Mesenchymal stem cell (in vitro differentiated cells and primary cell): ENCODE measurements around the gene ATP10D.

ENCODE experiments used
- DNase-seq: peaks from one replicate; pipeline ENCODE4 v3.0.0-alpha.2; 2013
- H2AFZ ChIP-seq: one replicate; pipeline ENCODE4 v1.6.1; 2013; ENCODE audit warnings: low read depth, mild to moderate bottlenecking, control low read depth, inconsistent platforms, low read length, moderate library complexity
- H2AK5ac ChIP-seq: 2 replicates; pipeline ENCODE4 v1.6.1; 2013; ENCODE audit warnings: low read length, moderate library complexity, mild to moderate bottlenecking, inconsistent platforms; ENCODE audit not compliant: severe bottlenecking
- H2BK120ac ChIP-seq: one replicate; pipeline ENCODE4 v1.6.1; 2013; ENCODE audit warnings: low read depth, mild to moderate bottlenecking, inconsistent platforms, low read length, moderate library complexity
- H2BK12ac ChIP-seq, 2 experiments: one replicate each; pipeline ENCODE4 v1.6.1; 2013; ENCODE audit warnings: inconsistent platforms in 2 of 2, low read length in 2 of 2, mild to moderate bottlenecking in 2 of 2, moderate library complexity in 2 of 2, control low read depth in 1 of 2
- H2BK15ac ChIP-seq: one replicate; pipeline ENCODE4 v1.6.1; 2013; ENCODE audit warnings: mild to moderate bottlenecking, low read depth, inconsistent platforms; ENCODE audit not compliant: poor library complexity, severe bottlenecking
- H2BK5ac ChIP-seq: 2 replicates; pipeline ENCODE4 v1.6.1; 2013; ENCODE audit warnings: low read depth, mild to moderate bottlenecking, low read length, control low read depth, inconsistent platforms; ENCODE audit not compliant: poor library complexity, severe bottlenecking
- H3K14ac ChIP-seq, 2 experiments: one replicate each; pipeline ENCODE4 v1.6.1; 2013; ENCODE audit warnings: inconsistent platforms in 2 of 2, low read length in 2 of 2, control low read depth in 1 of 2, mild to moderate bottlenecking in 1 of 2, moderate library complexity in 1 of 2
- H3K18ac ChIP-seq, 2 experiments: one replicate each; pipeline ENCODE4 v1.6.1; 2013; ENCODE audit warnings: inconsistent platforms in 2 of 2, low read length in 2 of 2, control low read depth in 1 of 2, low read depth in 1 of 2, mild to moderate bottlenecking in 1 of 2
- H3K23ac ChIP-seq, 2 experiments: one replicate each; pipeline ENCODE4 v1.6.1; 2013; ENCODE audit warnings: inconsistent platforms in 2 of 2, low read length in 2 of 2, mild to moderate bottlenecking in 2 of 2, moderate library complexity in 2 of 2, control low read depth in 1 of 2
- H3K27ac ChIP-seq: 2 replicates; pipeline ENCODE4 v1.5.1; 2013; ENCODE audit warnings: mild to moderate bottlenecking, moderate library complexity, low read length, control low read depth, inconsistent platforms; ENCODE audit not compliant: poor library complexity, severe bottlenecking
- H3K27me3 ChIP-seq, 2 experiments: 2 replicates each; pipeline versions ENCODE4 v1.6.1 to v1.7.0; 2013; ENCODE audit warnings: low read length in 2 of 2, mild to moderate bottlenecking in 2 of 2, moderate library complexity in 2 of 2, control low read depth in 1 of 2, inconsistent platforms in 1 of 2; ENCODE audit not compliant: control insufficient read depth in 1 of 2, insufficient read depth in 1 of 2
- H3K36me3 ChIP-seq, 2 experiments: 2 replicates each; pipeline versions ENCODE4 v1.6.1 to v1.7.0; 2013; ENCODE audit warnings: low read length in 2 of 2, control low read depth in 1 of 2, inconsistent platforms in 1 of 2, low read depth in 1 of 2, mild to moderate bottlenecking in 1 of 2; ENCODE audit not compliant: insufficient read depth in 2 of 2, control insufficient read depth in 1 of 2
- H3K4ac ChIP-seq, 2 experiments: one replicate each; pipeline ENCODE4 v1.6.1; 2013; ENCODE audit warnings: inconsistent platforms in 2 of 2, low read length in 2 of 2, mild to moderate bottlenecking in 2 of 2, moderate library complexity in 2 of 2, control low read depth in 1 of 2, low read depth in 1 of 2
- H3K4me1 ChIP-seq: 2 replicates; pipeline ENCODE4 v1.6.1; 2013; ENCODE audit warnings: low read depth, low read length, control low read depth; ENCODE audit not compliant: control insufficient read depth, insufficient read depth
- H3K4me2 ChIP-seq: 2 replicates; pipeline ENCODE4 v1.6.1; 2013; ENCODE audit warnings: low read length, mild to moderate bottlenecking, inconsistent platforms; ENCODE audit not compliant: poor library complexity, severe bottlenecking
- H3K4me3 ChIP-seq, 2 experiments: 2 replicates each; pipeline versions ENCODE4 v1.5.1 to v1.7.0; 2013; ENCODE audit warnings: low read length in 2 of 2, mild to moderate bottlenecking in 2 of 2, control low read depth in 1 of 2, low read depth in 1 of 2; ENCODE audit not compliant: insufficient read depth in 1 of 2
- H3K79me1 ChIP-seq: replicated peaks from 2 replicates; pipeline ENCODE4 v1.6.1; 2013; ENCODE audit warnings: mild to moderate bottlenecking, control low read depth, low read length, inconsistent platforms; ENCODE audit not compliant: poor library complexity, severe bottlenecking
- H3K9ac ChIP-seq: 2 replicates; pipeline ENCODE4 v1.7.0; 2013; ENCODE audit warnings: mild to moderate bottlenecking, low read length, moderate library complexity
- H3K9me3 ChIP-seq: 2 replicates; pipeline ENCODE4 v1.7.0; 2013; ENCODE audit warnings: mild to moderate bottlenecking, low read length; ENCODE audit not compliant: control insufficient read depth
- H4K8ac ChIP-seq: one replicate; pipeline ENCODE4 v1.6.1; 2013; ENCODE audit warnings: inconsistent platforms, mild to moderate bottlenecking, low read length, moderate library complexity
- H4K91ac ChIP-seq: one replicate; pipeline ENCODE4 v1.6.1; 2013; ENCODE audit warnings: mild to moderate bottlenecking, low read length, inconsistent platforms
- WGBS: methylation state at CpG from one replicate; pipeline ENCODE4 v1.1.7; 2013; ENCODE audit warnings: mixed read lengths; 5-methylcytosine and 5-hydroxymethylcytosine counted together

The ATP10D gene

GRCh38 chr4:47468706-47469365 lies 16.2 kb upstream of the ATP10D start:
- Histone ChIP-seq H3K27me3 (no peaks in the 10 kb centered on the region), H3K18ac (no peak overlapping the region), H4K91ac (no peak overlapping the region), H3K36me3 (no peaks in the 10 kb centered on the region), H2AK5ac (no peak overlapping the region), H3K9ac (no peak overlapping the region), H3K27ac (no peak overlapping the region), H2BK15ac (no peak overlapping the region), H3K4me1 (no peaks in the 10 kb centered on the region), H3K79me1 (no peaks in the 10 kb centered on the region), H3K23ac (no peak overlapping the region), H2BK5ac (no peak overlapping the region), H3K4ac (no peak overlapping the region), H3K9me3 (no peaks in the 10 kb centered on the region), H2AFZ (no peak overlapping the region), H2BK120ac (no peak overlapping the region), H3K4me3 (no peak overlapping the region), H4K8ac (no peak overlapping the region), H3K14ac (no peak overlapping the region), H2BK12ac (no peak overlapping the region), H3K4me2 (no peak overlapping the region)
- peak; percentile 26 for DNase-seq
- WGBS, result 93% methylated on average over 3 of the region's 6 CpGs

- Histone ChIP-seq H3K4me1 (no peaks in the 10 kb centered on the region), H3K4me2 (no peak overlapping the region), H3K18ac (no peak overlapping the region)
Observed at GRCh38 chr4:47469951-47470350, 15.1 kb upstream of the ATP10D start.

GRCh38 chr4:47471064-47471463 lies 14.0 kb upstream of the ATP10D start:
- Histone ChIP-seq H3K14ac (no peak overlapping the region), H3K4me2 (no peak overlapping the region), H4K8ac (no peak overlapping the region), H4K91ac (no peak overlapping the region), H3K27me3 (no peaks in the 10 kb centered on the region), H2BK12ac (no peak overlapping the region), H2AK5ac (no peak overlapping the region), H2AFZ (no peak overlapping the region), H3K9ac (no peak overlapping the region), H3K9me3 (no peaks in the 10 kb centered on the region), H2BK120ac (no peak overlapping the region), H3K27ac (no peak overlapping the region), H3K4me1 (no peaks in the 10 kb centered on the region), H3K23ac (no peak overlapping the region), H2BK15ac (no peak overlapping the region), H3K36me3 (no peaks in the 10 kb centered on the region), H3K18ac (no peak overlapping the region), H2BK5ac (no peak overlapping the region), H3K4me3 (no peak overlapping the region), H3K79me1 (no peaks in the 10 kb centered on the region), H3K4ac (no peak overlapping the region)
- DNase-seq, result no peak
- WGBS, result 53% methylated on average over 2 of the region's 4 CpGs

More at GRCh38 chr4:47469951-47470350, 15.1 kb upstream of the ATP10D start:
- WGBS, result no CpG with 5 or more reads among the region's 3 CpGs
- no peak overlapping the region for H2BK12ac ChIP-seq
- H2AK5ac ChIP-seq, result no peak overlapping the region
- no peak overlapping the region for H4K91ac ChIP-seq
- H3K27ac ChIP-seq, result peak overlapping the region; percentile 43
- no peaks in the 10 kb centered on the region for H3K36me3 ChIP-seq
- no peaks in the 10 kb centered on the region for H3K79me1 ChIP-seq
- no peak overlapping the region for H2BK15ac ChIP-seq
- no peak overlapping the region for H3K4me3 ChIP-seq
- H3K27me3 ChIP-seq, result no peaks in the 10 kb centered on the region
- no peak overlapping the region for H3K9ac ChIP-seq
- H3K4ac ChIP-seq, result no peak overlapping the region
- no peak overlapping the region for H3K23ac ChIP-seq
- no peak overlapping the region for H4K8ac ChIP-seq
- H2AFZ ChIP-seq, result no peak overlapping the region
- peak; percentile 20 for DNase-seq
- no peaks in the 10 kb centered on the region for H3K9me3 ChIP-seq
- no peak overlapping the region for H3K14ac ChIP-seq
- H2BK5ac ChIP-seq, result no peak overlapping the region
- no peak overlapping the region for H2BK120ac ChIP-seq

- Histone ChIP-seq H3K36me3 (no peaks in the 10 kb centered on the region), H2BK12ac (no peak overlapping the region), H3K79me1 (no peaks in the 10 kb centered on the region), H3K4me3 (no peak overlapping the region), H3K4me2 (no peak overlapping the region), H3K23ac (no peak overlapping the region), H2BK120ac (no peak overlapping the region), H3K9ac (no peak overlapping the region), H4K8ac (no peak overlapping the region), H2BK15ac (no peak overlapping the region), H3K9me3 (no peaks in the 10 kb centered on the region), H3K4ac (no peak overlapping the region), H3K4me1 (no peaks in the 10 kb centered on the region), H2BK5ac (no peak overlapping the region), H4K91ac (no peak overlapping the region), H3K27ac (no peak overlapping the region), H2AK5ac (no peak overlapping the region), H3K27me3 (no peaks in the 10 kb centered on the region), H2AFZ (no peak overlapping the region), H3K14ac (no peak overlapping the region), H3K18ac (no peak overlapping the region)
- DNase-seq, result no peak
- 100% methylated on average over 1 of the region's 2 CpGs for WGBS
Observed at GRCh38 chr4:47471591-47471990, 13.5 kb upstream of the ATP10D start.
